SK-MEL-5 (cell line): ENCODE measurements around the gene OR2AT4. TPM values are rescaled to one million over a fixed set of nuclear protein-coding genes. Genes with fewer than 3 reads are reported as not detected.
"Not testable (repeated sequence)": the region's sequence is repeated elsewhere in the genome, so short reads cannot be mapped to it uniquely, and the experiment has no call there.

Experiments used
- DNase-seq: peaks from one replicate; pipeline ENCODE4 v3.0.0-alpha.2; 2016; ENCODE audit warnings: low read depth, low spot score
- in situ Hi-C: cut with HindIII; loops from 2 replicates; pipeline ENCODE4 v1.10.0; 2016; ENCODE audit warnings: low sequenced_read_pairs, high pct_unique_total_duplicates, low pct_unique_long_range_greater_than_20kb
- total RNA-seq: library from RNA; depleted of rRNA; stranded (reverse); fragments of >200 nt; shearing (Covaris generic); gene quantifications from 2 replicates; pipeline ENCODE4 v1.2.3, GENCODE V29; 2014; rRNA removed

OR2AT4 gene
- total RNA-seq, 1 experiment from 2014 or later = 0.05 TPM

- in situ Hi-C loops, DNase-seq: not testable (repeated sequence)
These were observed 50.0 kb downstream of the OR2AT4 start for GRCh38 chr11:75046668-75047067.

DNA sequence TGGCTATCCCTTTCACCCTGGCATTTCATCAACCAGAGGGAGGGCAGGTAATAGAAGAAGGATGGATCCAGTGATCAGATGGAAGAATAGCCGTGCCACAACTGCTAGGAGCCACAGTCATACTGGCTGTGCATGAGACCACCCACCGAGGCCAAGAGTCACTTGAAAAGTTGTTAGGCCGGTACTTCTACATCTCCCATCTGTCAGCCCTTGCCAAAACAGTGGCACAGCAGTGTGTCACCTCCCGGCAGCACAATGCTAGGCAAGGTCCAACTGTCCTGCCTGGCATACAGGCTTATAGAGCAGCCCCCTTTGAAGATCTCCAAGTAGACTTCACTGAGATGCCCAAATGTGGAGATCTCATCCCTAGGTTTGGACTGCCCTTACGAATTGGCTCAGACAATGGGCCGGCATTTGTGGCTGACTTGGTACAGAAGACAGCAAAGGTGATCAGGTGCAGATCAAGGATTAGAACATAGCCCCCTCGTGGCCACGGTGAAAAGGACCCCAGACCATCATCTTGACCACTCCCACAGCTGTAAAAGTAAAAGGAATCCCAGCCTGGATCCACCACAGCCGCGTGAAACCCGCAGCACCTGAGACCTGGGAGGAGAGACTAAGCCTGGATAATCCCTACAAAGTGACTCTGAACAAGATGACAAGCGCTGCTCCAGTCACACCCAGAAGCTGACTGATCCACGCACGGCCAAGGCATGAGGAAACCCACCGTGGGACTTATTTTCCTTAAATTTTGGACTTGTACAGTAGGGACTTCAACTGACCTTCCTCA lies 52.1 kb downstream of the OR2AT4 start:
- in situ Hi-C loops, DNase-seq: not testable (repeated sequence)

GRCh38 chr11:75041821-75042220 lies 54.9 kb downstream of the OR2AT4 start:
- in situ Hi-C loops, DNase-seq: not testable (repeated sequence)

GRCh38 chr11:75041263-75041662 lies 55.4 kb downstream of the OR2AT4 start:
- in situ Hi-C loops = no loop called here
- DNase-seq = peak; percentile 40

GRCh38 chr11:75040167-75040770 lies 56.4 kb downstream of the OR2AT4 start:
- DNase-seq = no peak
- in situ Hi-C loops = no loop called here

DNA sequence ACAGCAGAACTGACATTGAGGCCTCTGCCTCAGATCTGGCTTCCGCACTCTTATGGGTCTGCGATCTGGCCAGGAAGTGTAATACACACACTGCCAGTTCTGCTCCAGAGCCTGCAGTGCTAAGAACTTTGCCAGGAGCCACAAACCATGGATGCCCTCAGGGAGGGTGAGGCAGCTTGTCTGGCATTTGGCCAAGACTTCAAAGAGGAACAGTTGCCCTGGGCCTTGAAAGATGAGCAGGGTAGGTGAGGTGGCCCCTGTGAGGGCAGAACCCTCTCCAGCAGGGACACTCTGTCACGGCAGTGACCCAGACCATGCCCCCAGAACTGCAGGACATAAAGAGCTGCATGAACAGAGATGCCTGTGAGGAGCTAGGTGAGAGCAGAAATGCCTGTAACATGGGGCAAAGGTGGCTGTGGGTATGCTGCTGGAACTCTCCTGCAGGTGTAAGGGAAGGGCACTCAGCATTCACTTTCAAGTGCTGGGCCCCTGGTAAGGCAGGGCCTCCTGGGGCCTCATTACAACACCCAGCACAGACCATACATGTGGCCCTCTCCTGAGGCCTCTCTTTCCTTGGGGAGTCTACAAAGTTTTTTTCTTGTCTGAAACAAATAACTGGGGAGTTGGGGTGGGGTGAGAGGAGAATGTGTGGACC lies 60.6 kb downstream of the OR2AT4 start:
- DNase-seq = peak; percentile 66
- in situ Hi-C loops = no loop called here

DNA sequence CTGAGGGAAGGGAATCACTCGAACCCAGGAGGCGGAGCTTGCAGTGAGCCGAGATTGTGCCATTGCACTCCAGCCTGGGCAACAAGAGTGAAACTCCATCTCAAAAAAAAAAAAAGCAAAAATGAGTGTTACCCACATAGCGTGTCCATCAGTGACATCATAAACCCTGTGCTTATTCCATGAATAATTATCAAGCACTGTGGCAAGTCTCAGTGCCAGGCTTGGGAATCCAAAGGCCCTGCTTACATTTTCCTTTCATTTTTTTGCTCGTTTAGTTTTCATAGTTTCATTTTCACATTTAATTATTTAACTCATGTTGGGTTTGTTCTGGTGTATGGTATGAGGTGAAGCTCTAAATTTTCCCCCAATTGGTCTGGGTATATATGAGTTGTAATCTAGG lies 61.4 kb downstream of the OR2AT4 start:
- in situ Hi-C loops = no loop called here
- DNase-seq = no peak

DNA sequence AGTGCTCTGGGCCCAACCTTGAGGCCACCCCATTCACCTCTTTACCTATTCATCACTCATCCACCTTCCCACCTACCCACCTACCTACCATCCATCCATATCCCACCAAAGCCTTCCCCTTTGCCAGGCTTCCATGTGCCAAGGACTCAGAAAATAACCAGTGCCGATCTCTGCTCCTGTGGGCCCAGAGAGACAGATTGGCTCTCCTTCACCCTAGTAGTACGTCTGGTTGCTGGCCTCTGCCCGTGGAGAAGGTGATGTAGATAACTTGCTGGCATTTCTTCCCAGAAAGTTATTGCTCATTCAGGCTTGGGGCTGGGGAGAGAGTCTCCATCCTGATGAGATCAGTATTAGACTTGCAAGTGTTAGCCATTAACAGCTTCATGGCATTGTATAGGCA lies 62.8 kb downstream of the OR2AT4 start:
- in situ Hi-C loops = no loop called here
- no peak for DNase-seq

DNA sequence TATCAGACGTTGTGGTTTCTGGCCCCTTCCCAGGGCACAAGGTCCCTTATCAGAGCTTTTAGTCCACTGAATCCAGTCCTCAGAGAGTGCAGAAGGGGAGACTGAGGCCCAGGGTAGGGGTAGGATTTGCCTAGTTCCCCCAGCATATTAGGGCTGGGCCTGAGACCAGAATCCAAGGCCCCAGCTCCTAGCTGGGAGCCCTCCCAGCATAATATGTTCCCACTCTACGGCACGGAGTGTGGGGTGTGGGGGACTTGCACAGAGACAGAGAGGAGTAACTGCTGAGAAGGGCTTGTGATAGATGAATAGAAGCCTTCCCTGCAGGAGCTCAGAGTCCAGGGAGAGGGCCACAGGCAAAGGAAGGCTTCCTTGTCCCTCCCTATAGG lies 64.1 kb downstream of the OR2AT4 start:
- DNase-seq = no peak
- in situ Hi-C loops = no loop called here

GRCh38 chr11:75031771-75032549 lies 64.7 kb downstream of the OR2AT4 start:
- peak; percentile 97 for DNase-seq
- in situ Hi-C loops = no loop called here

Other genes starting within 250 kb of the OR2AT4 start
- gene XRRA1, start 147.8 kb downstream of the OR2AT4 start, total RNA-seq = 25.5 and 30.0 TPM in 2 replicates
- 166 and 168 TPM in 2 replicates for gene SPCS2, start 147.6 kb downstream of the OR2AT4 start, total RNA-seq
- 46.8 and 50.8 TPM in 2 replicates for gene NEU3, start 107.9 kb downstream of the OR2AT4 start, total RNA-seq
- gene SLCO2B1, start 54.2 kb upstream of the OR2AT4 start, total RNA-seq = 0.13 TPM in 1 of 2 replicates, not detected in the other
- 1.4 and 2.7 TPM in 2 replicates for gene TPBGL, start 143.9 kb upstream of the OR2AT4 start, total RNA-seq